ENCODE measurements around the gene TINAGL1.

DNA sequence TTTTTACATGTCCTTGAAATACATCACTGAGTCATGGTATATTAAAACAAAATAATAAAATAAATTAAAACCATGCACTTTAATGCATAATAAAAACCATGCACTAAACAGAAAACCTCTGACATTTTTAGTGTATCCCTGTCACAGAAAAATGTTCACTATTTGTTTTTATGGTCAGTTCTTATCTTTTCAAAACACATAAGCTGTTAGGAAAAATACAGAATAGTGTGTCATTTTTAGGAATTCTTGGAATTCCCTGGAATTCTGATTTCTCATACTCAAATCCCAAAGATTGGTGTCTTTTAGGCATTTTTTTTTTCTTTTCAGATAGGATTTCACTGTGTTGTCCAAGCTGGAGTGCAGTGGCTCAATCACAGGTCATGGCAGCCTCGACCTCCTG, 25.1 kb upstream of the TINAGL1 start:
- TF ChIP-seq CTCF (IDR thresholded peaks at IDR 0.05; ENCODE audit: poor library complexity) (no peak), EZH2phosphoT487 (IDR thresholded peaks at IDR 0.05; ENCODE audit: low read depth, severe bottlenecking, unreplicated experiment) (no peak), EZH2 (IDR thresholded peaks at IDR 0.05; ENCODE audit: borderline replicate concordance) (no peak)
